GM12874 (cell line): ENCODE data around the gene CADPS2.

Experiments used
- TF ChIP-seq, protein P1 (sequence below): IDR thresholded peaks from 2 replicates; pipeline ENCODE4 v1.5.1; 2011; ENCODE audit warnings: low read depth, mild to moderate bottlenecking, control low read depth, low read length, moderate library complexity; ENCODE audit not compliant: insufficient read depth

Gene CADPS2

DNA sequence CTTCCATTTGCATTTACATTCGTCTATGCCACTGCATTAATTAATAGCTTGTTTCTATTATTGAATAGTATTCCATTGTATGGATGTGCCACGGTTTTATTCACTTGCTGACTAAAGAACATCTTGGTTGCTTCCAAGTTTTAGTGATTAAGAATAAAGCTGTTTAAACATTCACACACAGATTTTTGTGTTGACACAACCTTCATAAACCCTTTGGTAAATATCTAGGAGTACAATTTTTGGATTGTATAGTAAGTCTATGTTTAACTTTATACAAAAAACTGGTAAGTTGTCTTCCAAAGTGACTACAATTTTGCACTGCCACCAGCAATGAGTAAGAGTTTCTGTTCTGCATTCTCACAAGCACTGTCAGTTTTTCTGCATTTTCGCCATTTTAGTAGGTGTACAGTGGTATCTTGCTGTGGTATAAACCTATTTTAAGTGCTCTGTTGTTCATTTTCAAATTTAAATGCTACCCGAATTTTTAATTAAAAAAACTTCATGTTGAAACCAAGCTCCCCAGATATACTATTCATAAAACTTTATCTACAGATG, 308.7 kb downstream of the CADPS2 start:
- TF ChIP-seq, protein P1, sequence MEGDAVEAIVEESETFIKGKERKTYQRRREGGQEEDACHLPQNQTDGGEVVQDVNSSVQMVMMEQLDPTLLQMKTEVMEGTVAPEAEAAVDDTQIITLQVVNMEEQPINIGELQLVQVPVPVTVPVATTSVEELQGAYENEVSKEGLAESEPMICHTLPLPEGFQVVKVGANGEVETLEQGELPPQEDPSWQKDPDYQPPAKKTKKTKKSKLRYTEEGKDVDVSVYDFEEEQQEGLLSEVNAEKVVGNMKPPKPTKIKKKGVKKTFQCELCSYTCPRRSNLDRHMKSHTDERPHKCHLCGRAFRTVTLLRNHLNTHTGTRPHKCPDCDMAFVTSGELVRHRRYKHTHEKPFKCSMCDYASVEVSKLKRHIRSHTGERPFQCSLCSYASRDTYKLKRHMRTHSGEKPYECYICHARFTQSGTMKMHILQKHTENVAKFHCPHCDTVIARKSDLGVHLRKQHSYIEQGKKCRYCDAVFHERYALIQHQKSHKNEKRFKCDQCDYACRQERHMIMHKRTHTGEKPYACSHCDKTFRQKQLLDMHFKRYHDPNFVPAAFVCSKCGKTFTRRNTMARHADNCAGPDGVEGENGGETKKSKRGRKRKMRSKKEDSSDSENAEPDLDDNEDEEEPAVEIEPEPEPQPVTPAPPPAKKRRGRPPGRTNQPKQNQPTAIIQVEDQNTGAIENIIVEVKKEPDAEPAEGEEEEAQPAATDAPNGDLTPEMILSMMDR, result no peak

DNA sequence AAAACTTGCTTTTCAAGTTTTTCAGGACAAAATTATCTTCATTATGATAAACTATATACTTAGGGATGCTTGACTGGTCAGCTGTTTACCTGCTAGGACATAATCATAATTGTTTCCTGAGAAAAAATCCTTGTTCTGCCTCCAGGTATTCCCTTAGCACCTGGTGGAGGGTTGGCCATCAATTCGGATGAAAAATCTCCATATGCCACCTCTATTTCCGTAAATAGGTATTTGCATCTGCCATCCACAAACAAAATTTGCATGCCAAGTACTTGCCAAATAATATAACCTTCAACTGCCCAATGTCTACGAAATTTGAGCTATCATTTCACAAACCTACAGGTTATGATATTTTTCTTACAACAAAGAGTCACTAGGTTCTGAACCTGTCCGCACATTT, 313.6 kb downstream of the CADPS2 start:
- TF ChIP-seq, protein P1, result no peak

DNA sequence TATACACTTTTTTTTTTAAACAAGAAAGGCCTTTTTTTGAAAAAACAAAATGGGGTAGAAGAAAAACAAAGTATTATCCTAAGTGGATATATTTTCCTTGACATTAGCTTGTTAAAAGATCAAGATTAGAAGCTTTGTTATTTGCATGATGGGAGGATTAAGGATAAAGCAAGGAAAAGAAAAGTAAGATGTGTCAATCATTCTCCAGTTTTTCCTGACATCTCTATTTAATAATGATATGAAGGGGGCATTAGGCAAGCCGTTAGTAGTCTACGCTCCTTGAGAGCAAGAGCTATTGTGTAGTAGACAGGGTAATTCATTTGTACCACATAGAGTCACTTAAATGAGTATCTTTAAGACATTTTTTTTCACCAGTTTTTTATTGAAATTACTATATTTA, 324.9 kb downstream of the CADPS2 start:
- TF ChIP-seq, protein P1, result no peak

DNA sequence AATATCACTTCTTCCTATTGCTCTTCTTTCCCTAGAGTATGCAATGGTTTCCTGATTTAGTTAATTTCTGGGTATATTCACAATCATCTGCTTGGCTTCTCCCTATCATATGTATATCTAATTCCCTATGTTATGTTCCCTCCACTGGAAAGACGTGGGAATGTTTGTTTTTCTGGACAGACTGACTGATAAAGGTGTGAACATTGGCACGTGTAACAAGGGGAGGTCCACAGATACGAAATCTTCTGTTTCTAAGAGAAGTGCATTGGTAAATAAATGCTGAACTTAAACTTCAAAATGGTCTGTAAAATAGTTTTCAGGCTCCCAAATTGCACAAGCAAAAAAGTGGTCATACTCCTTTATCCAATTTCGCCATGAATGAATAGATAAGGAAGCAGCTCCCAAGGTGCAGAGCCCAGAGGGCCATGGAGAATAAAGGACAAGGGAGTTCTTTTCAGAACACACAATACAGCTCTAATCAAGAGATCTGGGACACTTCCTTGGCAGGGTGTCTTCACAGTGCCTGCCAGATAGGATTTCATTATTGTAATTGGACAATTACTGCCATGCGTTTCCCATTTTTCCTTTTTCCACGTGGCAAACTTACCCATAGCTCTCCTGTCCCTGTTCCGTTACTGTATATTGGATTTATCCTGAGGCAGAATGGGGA, 329.3 kb downstream of the CADPS2 start:
- TF ChIP-seq, protein P1, result no peak

DNA sequence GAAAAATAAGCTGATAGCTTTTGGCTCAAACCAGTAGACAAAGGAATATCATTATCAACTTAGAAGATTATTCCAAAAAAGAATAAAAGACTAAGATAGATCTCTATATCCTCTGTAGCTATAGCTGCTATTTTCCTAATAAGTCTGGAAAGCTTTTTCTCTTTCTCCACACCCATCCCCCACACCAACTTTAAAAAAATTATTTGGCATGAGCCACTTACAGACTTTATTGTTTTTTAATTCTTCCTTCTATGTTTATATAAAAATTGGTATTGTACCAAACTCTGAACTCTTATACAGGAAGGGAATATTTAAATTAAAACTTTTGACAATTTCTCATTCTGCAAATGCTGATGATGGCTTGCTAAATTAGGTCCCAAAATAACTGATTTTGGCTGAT, 330.0 kb downstream of the CADPS2 start:
- TF ChIP-seq, protein P1, result no peak

DNA sequence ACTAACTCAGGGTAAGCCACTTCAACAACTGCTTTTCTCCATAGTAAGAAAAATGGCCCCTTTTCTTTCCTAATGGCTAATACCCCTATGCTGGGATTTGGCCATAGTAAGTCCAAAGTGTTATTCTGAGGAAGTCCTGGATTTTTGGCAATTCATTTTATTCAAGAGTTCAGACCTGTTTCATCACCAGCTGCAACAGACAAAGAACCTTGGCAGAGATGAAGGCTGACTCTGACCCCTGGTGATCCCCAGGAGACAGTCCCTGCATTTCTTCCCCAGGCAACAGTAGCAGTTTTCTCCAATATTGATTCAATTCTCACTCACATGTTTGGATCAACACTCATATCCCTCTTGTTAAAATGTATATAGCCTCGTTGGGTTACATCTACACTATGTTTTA, 332.5 kb downstream of the CADPS2 start:
- TF ChIP-seq, protein P1, result no peak

DNA sequence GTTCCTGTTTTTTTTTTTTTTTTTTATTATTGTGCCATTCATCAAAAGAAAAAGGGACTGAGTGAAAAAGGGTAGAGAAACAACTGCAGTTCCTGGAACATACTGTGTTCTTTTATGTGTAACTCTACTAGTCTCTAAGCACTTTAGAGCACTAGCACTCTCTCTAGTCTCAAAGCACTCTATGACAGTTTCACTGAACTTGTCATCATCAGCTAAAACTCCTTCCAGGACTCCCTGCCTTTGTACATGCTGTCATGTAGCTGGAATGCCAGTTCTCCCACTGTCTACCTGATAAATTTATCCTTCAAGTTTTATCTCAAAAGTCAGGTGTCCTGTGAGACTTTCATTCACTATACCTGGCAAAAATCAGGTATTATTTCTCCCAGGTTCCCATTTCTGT, 333.5 kb downstream of the CADPS2 start:
- TF ChIP-seq, protein P1, result no peak
